GM06990 (cell line): ENCODE measurements around the gene CDH4.

ENCODE experiments used
- DNase-seq: peaks from one replicate; pipeline ENCODE4 v3.0.0-alpha.2; 2011; ENCODE audit not compliant: insufficient read length; ENCODE audit errors: extremely low read depth
- H3K27me3 ChIP-seq: replicated peaks from 2 replicates; pipeline ENCODE4 v1.6.0; 2011; ENCODE audit warnings: low read length; ENCODE audit not compliant: control insufficient read depth, insufficient read depth
- H3K36me3 ChIP-seq: 2 replicates; pipeline ENCODE4 v1.5.1; 2011; ENCODE audit warnings: low read length; ENCODE audit not compliant: control insufficient read depth, insufficient read depth
- H3K4me3 ChIP-seq: replicated peaks from 2 replicates; pipeline ENCODE4 v1.5.1; 2011; ENCODE audit warnings: low read depth, mild to moderate bottlenecking, control low read depth, low read length
- TF ChIP-seq, protein P1 (sequence below): IDR thresholded peaks from 2 replicates; pipeline ENCODE4 v1.5.1; 2011; ENCODE audit warnings: low read length, control low read depth, mild to moderate bottlenecking, inconsistent platforms; ENCODE audit not compliant: insufficient read depth, poor library complexity, severe bottlenecking

The CDH4 gene

DNA sequence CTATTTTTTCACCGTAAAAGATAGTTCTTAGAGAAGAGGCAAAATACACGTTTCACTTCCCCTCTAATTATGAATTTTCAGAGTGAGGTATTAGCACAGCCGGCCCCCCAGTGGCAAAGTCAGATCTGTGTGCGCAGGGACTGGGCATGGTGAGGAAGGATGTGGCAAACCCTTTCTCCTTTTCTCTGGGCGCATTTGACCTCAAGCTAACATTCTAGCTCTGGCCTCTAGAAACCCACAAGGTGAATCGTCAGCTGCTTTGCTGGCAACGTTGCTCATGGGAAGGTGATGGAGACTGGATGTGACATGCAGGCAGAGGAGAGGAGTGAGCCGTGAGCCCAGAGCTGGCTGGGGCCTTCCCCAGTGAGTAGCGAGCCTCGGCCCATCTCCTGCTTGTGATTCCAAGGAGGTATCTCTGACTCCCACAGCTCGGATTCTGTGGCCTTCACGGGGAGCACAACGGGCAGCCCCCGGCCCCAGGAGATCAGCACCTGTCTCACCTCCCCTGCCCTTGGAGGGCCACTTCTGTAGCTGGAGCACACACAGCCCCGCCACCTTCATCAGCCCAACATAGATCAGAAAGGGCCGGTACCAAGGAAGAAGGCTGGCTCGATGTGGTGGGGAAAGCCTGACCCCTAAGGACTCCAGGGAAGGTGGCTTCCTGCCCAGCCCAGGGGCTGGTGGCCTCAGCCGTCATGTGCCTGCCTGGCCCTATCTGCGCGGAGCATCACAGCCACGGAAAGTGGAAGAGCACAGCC lies 660.8 kb downstream of the CDH4 start:
- H3K36me3 ChIP-seq, result no peaks in the 10 kb centered on the region
- TF ChIP-seq, protein P1, sequence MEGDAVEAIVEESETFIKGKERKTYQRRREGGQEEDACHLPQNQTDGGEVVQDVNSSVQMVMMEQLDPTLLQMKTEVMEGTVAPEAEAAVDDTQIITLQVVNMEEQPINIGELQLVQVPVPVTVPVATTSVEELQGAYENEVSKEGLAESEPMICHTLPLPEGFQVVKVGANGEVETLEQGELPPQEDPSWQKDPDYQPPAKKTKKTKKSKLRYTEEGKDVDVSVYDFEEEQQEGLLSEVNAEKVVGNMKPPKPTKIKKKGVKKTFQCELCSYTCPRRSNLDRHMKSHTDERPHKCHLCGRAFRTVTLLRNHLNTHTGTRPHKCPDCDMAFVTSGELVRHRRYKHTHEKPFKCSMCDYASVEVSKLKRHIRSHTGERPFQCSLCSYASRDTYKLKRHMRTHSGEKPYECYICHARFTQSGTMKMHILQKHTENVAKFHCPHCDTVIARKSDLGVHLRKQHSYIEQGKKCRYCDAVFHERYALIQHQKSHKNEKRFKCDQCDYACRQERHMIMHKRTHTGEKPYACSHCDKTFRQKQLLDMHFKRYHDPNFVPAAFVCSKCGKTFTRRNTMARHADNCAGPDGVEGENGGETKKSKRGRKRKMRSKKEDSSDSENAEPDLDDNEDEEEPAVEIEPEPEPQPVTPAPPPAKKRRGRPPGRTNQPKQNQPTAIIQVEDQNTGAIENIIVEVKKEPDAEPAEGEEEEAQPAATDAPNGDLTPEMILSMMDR, result no peak
- no peak overlapping the region for H3K4me3 ChIP-seq
- DNase-seq, result peak; percentile 51
- no peaks in the 10 kb centered on the region for H3K27me3 ChIP-seq

DNA sequence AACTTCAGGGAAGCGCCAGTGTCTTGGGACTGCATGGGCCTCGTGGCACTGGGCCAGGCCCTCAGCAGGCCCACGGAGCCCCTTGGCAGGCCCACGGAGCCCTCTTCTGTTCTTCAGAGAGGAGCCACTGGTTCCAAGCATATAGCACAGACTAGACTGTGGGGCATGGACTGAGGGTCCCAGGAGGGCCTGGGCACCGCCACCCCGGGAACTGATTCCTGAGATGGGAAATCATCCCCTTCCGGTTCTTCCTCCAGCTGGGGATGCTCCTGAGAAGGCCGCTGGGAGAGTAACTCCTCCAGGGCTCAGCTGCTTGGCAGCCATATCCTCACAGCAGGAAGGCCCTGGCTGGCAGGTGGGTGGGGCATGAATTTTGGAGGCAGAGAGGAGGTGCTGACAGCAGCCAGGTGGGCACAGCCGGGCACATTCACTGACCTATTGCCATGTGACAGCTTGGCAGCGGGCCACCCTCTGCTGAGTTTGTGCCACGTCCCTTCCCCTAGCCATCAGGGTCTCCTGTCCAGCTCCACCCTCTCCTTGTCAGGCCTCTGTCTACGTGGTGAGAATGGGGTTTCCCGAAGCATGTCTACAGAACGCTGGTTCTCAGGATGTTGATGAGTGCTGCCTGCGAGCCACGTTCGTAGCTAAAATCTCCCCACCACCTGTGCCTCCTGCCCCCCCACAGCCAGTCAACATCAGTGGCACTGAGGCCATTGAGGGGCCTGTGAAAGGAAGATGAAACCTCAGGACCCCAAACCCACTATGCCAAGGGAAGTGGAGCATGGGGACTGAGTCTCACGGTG lies 661.6 kb downstream of the CDH4 start:
- Histone ChIP-seq H3K27me3 (no peaks in the 10 kb centered on the region), H3K36me3 (no peaks in the 10 kb centered on the region), H3K4me3 (no peak overlapping the region)
- DNase-seq, result peak; percentile 51
- TF ChIP-seq, protein P1, result no peak

DNA sequence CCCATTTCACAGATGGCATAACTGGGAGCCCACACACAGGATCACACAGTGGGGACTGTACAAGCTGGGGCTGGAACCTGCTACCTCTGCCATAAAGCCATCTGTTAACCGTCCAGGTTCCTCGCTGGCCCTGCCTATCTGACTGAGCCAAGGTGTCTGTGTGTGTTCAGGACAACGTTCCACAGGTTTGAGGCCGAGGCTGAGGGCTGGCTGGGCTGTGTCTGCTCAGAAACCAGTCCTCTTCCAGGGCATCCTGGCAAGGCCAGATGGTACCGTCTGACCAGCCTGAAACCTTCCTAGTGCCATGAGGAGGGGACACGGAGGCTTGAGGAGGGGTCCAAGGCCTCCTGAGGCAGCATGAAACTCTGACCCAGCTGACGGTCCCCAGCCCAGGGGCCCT lies 663.0 kb downstream of the CDH4 start:
- TF ChIP-seq, protein P1, result no peak
- DNase-seq, result no peak
- H3K36me3 ChIP-seq, result no peaks in the 10 kb centered on the region
- no peak overlapping the region for H3K4me3 ChIP-seq
- H3K27me3 ChIP-seq, result no peaks in the 10 kb centered on the region

DNA sequence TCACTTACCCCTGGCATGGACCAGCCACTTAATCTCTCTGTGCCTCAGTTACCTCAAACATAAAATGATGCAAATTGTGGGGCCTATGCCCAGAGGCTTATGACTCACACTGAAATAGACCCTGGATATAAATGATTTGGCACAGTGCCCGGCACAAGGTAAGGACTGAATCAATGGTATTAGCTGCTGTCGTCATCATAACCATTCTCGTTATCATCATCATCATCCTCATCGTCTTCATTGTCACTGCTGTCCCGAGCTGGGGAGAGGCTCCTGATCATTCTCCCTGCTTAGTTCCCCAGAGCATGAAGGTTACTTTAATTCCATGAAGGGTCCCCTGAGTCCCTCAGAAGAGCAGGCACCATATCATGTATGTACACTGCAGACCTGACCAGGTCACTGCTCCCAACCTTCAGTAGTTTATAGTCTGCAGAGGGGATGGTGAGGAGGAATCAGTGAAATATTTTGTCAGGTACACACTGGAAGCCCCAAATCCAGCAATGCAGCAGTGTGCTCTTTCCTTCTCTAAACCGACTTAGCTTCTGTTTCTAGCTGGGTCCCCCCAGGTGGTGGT lies 664.3 kb downstream of the CDH4 start:
- TF ChIP-seq, protein P1, result no peak

DNA sequence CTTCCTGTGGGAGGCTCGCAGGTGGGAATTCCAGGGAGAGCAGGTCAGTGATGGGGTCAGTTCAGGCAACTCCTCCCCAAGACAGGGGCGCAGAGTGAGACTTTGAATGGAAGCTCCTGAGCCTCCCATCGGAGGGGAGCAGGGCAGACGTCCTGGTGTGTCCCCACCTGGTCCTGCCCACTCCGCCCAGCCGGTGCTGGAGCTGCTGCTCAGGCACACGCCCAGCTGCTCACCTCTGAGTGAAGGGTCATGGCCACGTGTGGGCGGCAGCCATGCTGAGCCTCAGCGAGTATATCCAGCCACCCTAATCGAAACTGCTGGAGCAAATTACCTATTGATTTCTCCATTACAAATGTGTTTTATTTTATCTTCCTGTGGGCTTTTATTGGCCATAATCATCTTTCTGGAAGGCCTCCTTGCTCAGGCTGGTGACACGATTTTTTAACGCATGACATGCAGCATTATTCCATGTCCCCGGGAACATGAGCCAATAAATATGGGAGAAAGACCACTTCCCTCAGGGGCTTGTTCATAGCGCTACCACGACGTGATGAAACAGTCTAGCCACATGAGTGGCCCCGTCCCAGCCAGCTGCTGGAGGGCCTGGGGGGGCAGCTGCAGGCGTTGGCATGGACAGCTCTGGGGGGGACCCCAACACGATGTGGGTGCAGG lies 665.5 kb downstream of the CDH4 start:
- TF ChIP-seq, protein P1, result no peak
- no peak overlapping the region for H3K4me3 ChIP-seq
- DNase-seq, result no peak
- H3K36me3 ChIP-seq, result no peaks in the 10 kb centered on the region
- no peaks in the 10 kb centered on the region for H3K27me3 ChIP-seq

More for the DNA sequence above, 664.3 kb downstream of the CDH4 start:
- Histone ChIP-seq H3K27me3 (no peaks in the 10 kb centered on the region), H3K36me3 (no peaks in the 10 kb centered on the region), H3K4me3 (no peak overlapping the region)
- no peak for DNase-seq
